H1 (cell line): ENCODE results near the gene FHIT. TPM values are rescaled to one million over a fixed set of nuclear protein-coding genes. Genes with fewer than 3 reads are reported as not detected.

Experiments used
- CTCF ChIA-PET: fragments of 300-600 bp; sonication (Branson Sonifier 250); formaldehyde crosslinking; loops from one replicate; lab custom pipeline; 2021; ENCODE audit not compliant: partially characterized antibody; lab: Charles Lee
- POLR2A ChIA-PET: fragments of 300-600 bp; sonication (Branson Sonifier 250); formaldehyde crosslinking; loops from one replicate; lab custom pipeline; 2021; ENCODE audit warnings: inconsistent platforms; ENCODE audit not compliant: partially characterized antibody; lab: Charles Lee
- DNase-seq, 2 experiments: peaks; one replicate each; pipeline versions ENCODE4 v3.0.0 to v3.0.0-alpha.2; 2010 to 2022; ENCODE audit warnings: low spot score in 2 of 2, low read depth in 1 of 2, mixed read lengths in 1 of 2
- FAIRE-seq: peaks from 2 replicates; lab custom pipeline; 2011; peaks lifted over from hg19 to GRCh38; lab: Jason Lieb, UNC
- H2AFZ ChIP-seq: 2 replicates; pipeline ENCODE4 v1.8.1; 2012; ENCODE audit warnings: low read length, inconsistent platforms
- H2AK5ac ChIP-seq: 2 replicates; pipeline ENCODE4 v1.6.1; 2013; ENCODE audit warnings: low read depth, low read length
- H2BK120ac ChIP-seq: replicated peaks from 2 replicates; pipeline ENCODE3; 2013; ENCODE audit warnings: low read depth, low read length, inconsistent platforms
- H2BK12ac ChIP-seq: 2 replicates; pipeline ENCODE4 v1.6.1; 2013; ENCODE audit warnings: low read depth, low read length
- H2BK15ac ChIP-seq: 2 replicates; pipeline ENCODE4 v1.6.1; 2013; ENCODE audit warnings: low read length
- H2BK20ac ChIP-seq: 2 replicates; pipeline ENCODE4 v1.6.1; 2013; ENCODE audit warnings: low read length
- H2BK5ac ChIP-seq: 2 replicates; pipeline ENCODE4 v1.6.1; 2013; ENCODE audit warnings: low read depth, low read length
- H3K14ac ChIP-seq: 2 replicates; pipeline ENCODE4 v1.6.1; 2013; ENCODE audit warnings: inconsistent platforms; ENCODE audit not compliant: insufficient read length
- H3K18ac ChIP-seq: 2 replicates; pipeline ENCODE4 v1.6.1; 2013; ENCODE audit warnings: low read length; ENCODE audit errors: extremely low read depth
- H3K23ac ChIP-seq: 2 replicates; pipeline ENCODE4 v1.6.1; 2013; ENCODE audit warnings: inconsistent platforms; ENCODE audit not compliant: insufficient read length
- H3K23me2 ChIP-seq: 2 replicates; pipeline ENCODE4 v1.6.1; 2013; ENCODE audit warnings: low read depth, low read length
- H3K27ac ChIP-seq: 2 replicates; pipeline ENCODE4 v1.6.1; 2011; ENCODE audit warnings: low read depth, low read length, inconsistent platforms
- H3K27me3 ChIP-seq, 4 experiments: replicated peaks in 1 of 4; 1 replicate in 1 of 4; 2 replicates in 3 of 4; pipeline versions ENCODE4 v1.6.1 to v1.8.1; 2011 to 2013; ENCODE audit warnings: low read length in 3 of 4, mild to moderate bottlenecking in 3 of 4, inconsistent platforms in 2 of 4, mixed read lengths in 2 of 4, moderate library complexity in 1 of 4; ENCODE audit not compliant: control insufficient read depth in 3 of 4, insufficient read depth in 3 of 4; ENCODE audit errors: extremely low read depth in 1 of 4
- H3K36me3 ChIP-seq, 4 experiments: 2 replicates each; pipeline versions ENCODE4 v1.6.1 to v1.8.1; 2011 to 2013; ENCODE audit warnings: mild to moderate bottlenecking in 4 of 4, low read length in 3 of 4, moderate library complexity in 2 of 4, control low read depth in 1 of 4, inconsistent platforms in 1 of 4; ENCODE audit not compliant: insufficient read depth in 4 of 4, control insufficient read depth in 2 of 4
- H3K4ac ChIP-seq: replicated peaks from 2 replicates; pipeline ENCODE3; 2013; ENCODE audit warnings: low read length, low read depth, mixed read lengths, inconsistent platforms; ENCODE audit not compliant: insufficient read length
- H3K4me1 ChIP-seq, 4 experiments: replicated peaks in 1 of 4; 1 replicate in 1 of 4; 2 replicates in 3 of 4; pipeline versions ENCODE4 v1.6.1 to v1.8.1; 2011 to 2013; ENCODE audit warnings: low read length in 3 of 4, inconsistent platforms in 2 of 4, mixed read lengths in 1 of 4; ENCODE audit not compliant: insufficient read depth in 4 of 4, control insufficient read depth in 3 of 4
- H3K4me2 ChIP-seq, 2 experiments: 2 replicates each; pipeline versions ENCODE4 v1.6.1 to v1.8.1; 2011 to 2013; ENCODE audit warnings: low read depth in 2 of 2, low read length in 2 of 2, control low read depth in 1 of 2, inconsistent platforms in 1 of 2, mild to moderate bottlenecking in 1 of 2; ENCODE audit not compliant: insufficient read depth in 1 of 2
- H3K4me3 ChIP-seq, 4 experiments: fragments of 200-600, 300-600 bp in 1 of 4; sonication (generic), shearing (Covaris generic), sonication (Bioruptor Twin) in 1 of 4; 2 replicates each; pipeline versions ENCODE4 v1.5.1 to v1.8.1; 2011 to 2016; ENCODE audit warnings: low read length in 4 of 4, low read depth in 3 of 4, control low read depth in 2 of 4, inconsistent platforms in 2 of 4, mild to moderate bottlenecking in 2 of 4, mixed read lengths in 1 of 4, moderate library complexity in 1 of 4; ENCODE audit not compliant: insufficient read depth in 2 of 4; ENCODE audit errors: extremely low read depth in 1 of 4
- H3K56ac ChIP-seq: replicated peaks from 2 replicates; pipeline ENCODE3; 2013; ENCODE audit warnings: low read depth, mild to moderate bottlenecking, mixed read lengths, low read length, inconsistent platforms; ENCODE audit not compliant: insufficient read length
- H3K79me1 ChIP-seq: 2 replicates; pipeline ENCODE4 v1.6.1; 2013; ENCODE audit warnings: low read depth, low read length, control low read depth
- H3K79me2 ChIP-seq, 2 experiments: 2 replicates each; pipeline versions ENCODE4 v1.6.1 to v1.8.1; 2012 to 2013; ENCODE audit warnings: low read length in 2 of 2, mild to moderate bottlenecking in 2 of 2, inconsistent platforms in 1 of 2; ENCODE audit not compliant: insufficient read depth in 2 of 2, control insufficient read depth in 1 of 2
- H3K9ac ChIP-seq, 4 experiments: replicated peaks in 1 of 4; 1 replicate in 1 of 4; 2 replicates in 3 of 4; pipeline versions ENCODE4 v1.6.1 to v1.8.1; 2011 to 2013; ENCODE audit warnings: low read depth in 3 of 4, low read length in 3 of 4, control low read depth in 2 of 4, mild to moderate bottlenecking in 2 of 4, moderate library complexity in 2 of 4, inconsistent platforms in 1 of 4; ENCODE audit errors: extremely low read depth in 1 of 4
- H3K9me3 ChIP-seq, 2 experiments: 2 replicates each; pipeline versions ENCODE4 v1.6.1 to v1.8.1; 2012 to 2013; ENCODE audit warnings: mild to moderate bottlenecking in 2 of 2, moderate library complexity in 2 of 2, control low read depth in 1 of 2, inconsistent platforms in 1 of 2, low read depth in 1 of 2, low read length in 1 of 2, mixed read lengths in 1 of 2; ENCODE audit not compliant: insufficient read depth in 2 of 2
- H4K20me1 ChIP-seq, 2 experiments: replicated peaks in 1 of 2; 2 replicates each; pipeline versions ENCODE3 to v1.8.1; 2011 to 2013; ENCODE audit warnings: inconsistent platforms in 2 of 2, low read length in 2 of 2, mild to moderate bottlenecking in 1 of 2; ENCODE audit not compliant: insufficient read depth in 2 of 2, control insufficient read depth in 1 of 2
- H4K5ac ChIP-seq: 2 replicates; pipeline ENCODE4 v1.6.1; 2013; ENCODE audit warnings: low read length, low read depth, mixed read lengths, inconsistent platforms; ENCODE audit not compliant: insufficient read length
- H4K8ac ChIP-seq: 2 replicates; pipeline ENCODE4 v1.8.0; 2013; ENCODE audit warnings: mild to moderate bottlenecking, moderate library complexity, low read length, inconsistent platforms; ENCODE audit not compliant: insufficient read depth; ENCODE audit errors: extremely low read depth
- H4K91ac ChIP-seq: replicated peaks from 2 replicates; pipeline ENCODE3; 2013; ENCODE audit warnings: low read length, mixed read lengths, inconsistent platforms; ENCODE audit not compliant: insufficient read length
- CBX8 ChIP-seq: fragments of 300-800, 300-1000 bp; sonication (generic); IDR thresholded peaks from 2 replicates; pipeline ENCODE4 v1.7.1; 2016; ENCODE audit warnings: low read depth, low read length, borderline replicate concordance
- CHD1 ChIP-seq: IDR thresholded peaks from 2 replicates; pipeline ENCODE4 v1.6.1; 2012; ENCODE audit warnings: low read depth, low read length, improper control_type of control experiment
- CREB1 ChIP-seq: IDR thresholded peaks from 2 replicates; pipeline ENCODE4 v1.6.1; 2012; ENCODE audit warnings: inconsistent platforms
- EP300 ChIP-seq, 2 experiments: IDR thresholded peaks; 1 replicate in 1 of 2; 2 replicates in 1 of 2; pipeline ENCODE4 v1.6.1; 2011 to 2012; ENCODE audit warnings: low read depth in 2 of 2, low read length in 2 of 2, mild to moderate bottlenecking in 2 of 2, borderline replicate concordance in 1 of 2, inconsistent platforms in 1 of 2, moderate library complexity in 1 of 2
- KDM5A ChIP-seq: fragments of 200-600 bp; IDR thresholded peaks from 2 replicates; pipeline ENCODE4 v1.7.1; 2012; ENCODE audit warnings: mild to moderate bottlenecking, low read length, inconsistent platforms, mixed read lengths
- MAX ChIP-seq: IDR thresholded peaks from 2 replicates; pipeline ENCODE4 v1.6.1; 2012; ENCODE audit warnings: inconsistent platforms
- POLR2AphosphoS5 ChIP-seq: IDR thresholded peaks from 2 replicates; pipeline ENCODE4 v1.6.1; 2011; ENCODE audit warnings: low read depth, low read length
- SRF ChIP-seq: IDR thresholded peaks from 2 replicates; pipeline ENCODE4 v1.6.1; 2011; ENCODE audit warnings: mild to moderate bottlenecking, low read depth, low read length, moderate library complexity
- TAF1 ChIP-seq: IDR thresholded peaks from 2 replicates; pipeline ENCODE4 v1.6.1; 2011; ENCODE audit warnings: mild to moderate bottlenecking, low read depth, low read length
- TEAD4 ChIP-seq: IDR thresholded peaks from 2 replicates; pipeline ENCODE4 v1.6.1; 2012; ENCODE audit warnings: low read depth, low read length, inconsistent platforms, mixed read lengths
- WGBS, 2 experiments: shearing (Covaris generic) in 1 of 2; methylation state at CpG; one replicate each; pipeline versions ENCODE4 v1.1.6 to v1.1.7; 2013 to 2015; ENCODE audit warnings: low lambda C conversion rate in 2 of 2, mixed read lengths in 2 of 2, inconsistent platforms in 1 of 2, low coverage in 1 of 2, missing lambda C conversion rate in 1 of 2; ENCODE audit not compliant: insufficient replicate concordance in 2 of 2, insufficient coverage in 1 of 2, insufficient read length in 1 of 2; ENCODE audit errors: extremely low coverage in 1 of 2, missing lambda C conversion rate in 1 of 2; 5-methylcytosine and 5-hydroxymethylcytosine counted together
- polyA plus RNA-seq, 7 experiments: library from polyadenylated mRNA; depleted of rRNA in 3 of 7; stranded (reverse) in 5 of 7; unstranded in 2 of 7; fragments of >200 nt in 5 of 7; fragments of 200-250 nt in 2 of 7; gene quantifications; 1 replicate in 5 of 7; 2 replicates in 1 of 7; 4 replicates in 1 of 7; pipeline versions ENCODE4 v1.2.1 to v1.2.3, GENCODE V29; 2011 to 2013; ENCODE audit warnings: missing spikeins in 2 of 7, mixed read lengths in 2 of 7
- total RNA-seq: library from RNA; stranded (reverse); fragmentation: NEBNext Ultra II Directional; extraction: Animal tissue kit (Norgen Biotek cat#: 25700); gene quantifications from 2 replicates; pipeline ENCODE4 v1.2.1, GENCODE V29; 2021

Gene FHIT
- total and polyA plus RNA-seq, 2 of the 8 experiments (the other 6 are each of a cell fraction or from before 2014, with no cell fraction given), result 1.2 to 3.2 TPM

DNA sequence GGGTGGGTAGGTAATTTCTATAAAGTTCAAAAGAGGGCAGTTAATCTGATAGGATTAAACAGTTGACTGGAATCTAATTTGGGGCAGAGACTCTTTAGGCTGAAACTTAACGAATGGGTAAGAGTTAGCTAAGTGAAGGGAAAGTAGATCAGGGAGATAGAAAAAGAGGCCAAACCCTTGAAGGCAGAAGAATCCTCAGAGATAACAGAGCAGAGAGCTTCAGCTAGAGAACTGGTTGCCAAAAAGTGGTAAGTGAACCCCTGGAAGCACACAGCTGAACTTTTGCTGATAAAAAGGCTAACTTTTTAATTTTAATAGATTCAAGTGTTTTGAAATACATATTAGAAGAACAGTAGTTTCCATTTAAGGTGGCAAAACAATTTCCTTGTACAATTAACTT is 99.2 kb downstream of the FHIT start:
- H2BK12ac ChIP-seq, result no peak overlapping the region
- no peaks in the 10 kb centered on the region for H3K79me1 ChIP-seq
- H2BK5ac ChIP-seq, result no peak overlapping the region
- H2BK120ac ChIP-seq, result no peak overlapping the region
- 100% methylated on average over 1 of the region's 1 CpG; no CpG with 5 or more reads in 1 of the 2 experiments for WGBS, 2 experiments
- no peak overlapping the region for H2BK20ac ChIP-seq
- H3K56ac ChIP-seq, result no peak overlapping the region
- no peak overlapping the region for H3K14ac ChIP-seq
- peaks cover 0 to 1% (median 0%) of the 10 kb centered on the region in 4 experiments; a peak in 1 of 7 replicates for H3K4me1 ChIP-seq
- CTCF ChIA-PET, result interaction anchor here (0.7 to 1.0 kb wide), 2 partner anchors 11 to 109 kb away, joined by 3 to 4 read pairs; no protein-coding TSS in a partner anchor
- no peaks in the 10 kb centered on the region for H4K20me1 ChIP-seq
- H3K27me3 ChIP-seq, result no peaks in the 10 kb centered on the region
- no peak overlapping the region for H2AK5ac ChIP-seq
- H3K23ac ChIP-seq, result no peak overlapping the region
- H3K36me3 ChIP-seq, result no peaks in the 10 kb centered on the region
- H3K18ac ChIP-seq, result no peak overlapping the region
- no peak overlapping the region for H4K8ac ChIP-seq
- H3K9me3 ChIP-seq, result no peaks in the 10 kb centered on the region
- TF ChIP-seq KDM5A (no peak), TAF1 (no peak), MAX (no peak), POLR2AphosphoS5 (no peak), TEAD4 (no peak), SRF (no peak), CBX8 (no peak), CREB1 (no peak), EP300 (IDR thresholded peaks at IDR 0.05; ENCODE audit: borderline replicate concordance in 1 of 2, low read depth in 2 of 2, low read length in 2 of 2) (no peak), CHD1 (no peak)
- no peak for FAIRE-seq
- no peaks in the 10 kb centered on the region for H3K23me2 ChIP-seq
- POLR2A ChIA-PET, result no interaction called here
- no peak overlapping the region for H4K5ac ChIP-seq
- no peak overlapping the region for H3K27ac ChIP-seq
- H3K4me2 ChIP-seq, result no peak overlapping the region
- no peak for DNase-seq
- no peak overlapping the region for H2AFZ ChIP-seq
- H4K91ac ChIP-seq, result no peak overlapping the region
- no peak overlapping the region for H3K4ac ChIP-seq
- H3K4me3 ChIP-seq, result no peak overlapping the region
- H3K9ac ChIP-seq, result no peak overlapping the region
- H3K79me2 ChIP-seq, result no peaks in the 10 kb centered on the region
- H2BK15ac ChIP-seq, result no peak overlapping the region
